ENCODE results near the gene UCHL5.
"Not testable (repeated sequence)": the region's sequence is repeated elsewhere in the genome, so short reads cannot be mapped to it uniquely, and the experiment has no call there.

UCHL5 gene

GRCh38 chr1:193011406-193011805, 47.8 kb downstream of the UCHL5 start:
- DNase-seq (ENCODE audit: low spot score): no peak

DNA sequence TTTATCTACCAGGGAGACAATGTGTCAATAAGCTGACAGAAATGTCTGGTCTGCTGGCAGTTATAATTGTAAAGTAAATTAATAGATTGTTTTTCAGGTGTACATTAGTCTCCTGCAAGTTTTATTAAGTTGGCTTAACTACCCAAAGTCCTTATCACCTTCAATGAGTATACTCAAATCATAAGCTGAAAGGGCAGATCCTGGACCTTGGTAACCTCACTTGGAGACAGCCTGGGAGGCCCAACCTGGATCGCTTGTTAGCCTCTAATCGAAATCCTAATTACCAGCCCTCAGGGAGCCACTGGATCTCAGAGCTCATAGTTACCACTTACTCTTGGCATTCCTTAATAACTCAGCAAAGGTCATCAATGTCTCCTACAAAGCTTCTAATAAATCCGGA, 49.7 kb downstream of the UCHL5 start:
- DNase-seq (ENCODE audit: low spot score): no peak

- no peak for DNase-seq (ENCODE audit: low spot score)
Measured at GRCh38 chr1:193005785-193006184, 53.4 kb downstream of the UCHL5 start.

DNA sequence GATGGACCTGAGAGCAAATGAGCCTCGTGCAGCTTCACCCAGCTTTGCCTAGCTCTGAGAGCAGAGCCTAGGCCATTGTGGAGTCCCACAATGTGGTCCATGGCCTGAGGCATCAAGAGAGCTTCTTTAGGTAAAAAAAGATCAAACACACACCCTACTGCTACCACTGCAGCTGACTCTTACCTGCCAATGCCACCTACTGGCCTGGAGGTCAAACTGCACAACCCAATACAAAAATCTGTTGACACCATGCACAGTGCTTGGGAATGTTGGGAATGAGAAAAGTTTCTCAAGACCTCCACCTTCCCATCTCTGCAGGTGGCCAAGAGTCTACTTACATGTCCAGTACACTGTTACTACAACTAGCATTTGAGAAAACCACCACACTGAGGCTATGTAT, 60.6 kb downstream of the UCHL5 start:
- no peak for DNase-seq (ENCODE audit: low spot score)

- no peak for DNase-seq (ENCODE audit: low spot score)
Measured at GRCh38 chr1:192994141-192994540, 65.0 kb downstream of the UCHL5 start.

GRCh38 chr1:192993426-192994085, 65.6 kb downstream of the UCHL5 start:
- no peak for DNase-seq (ENCODE audit: low spot score)

DNA sequence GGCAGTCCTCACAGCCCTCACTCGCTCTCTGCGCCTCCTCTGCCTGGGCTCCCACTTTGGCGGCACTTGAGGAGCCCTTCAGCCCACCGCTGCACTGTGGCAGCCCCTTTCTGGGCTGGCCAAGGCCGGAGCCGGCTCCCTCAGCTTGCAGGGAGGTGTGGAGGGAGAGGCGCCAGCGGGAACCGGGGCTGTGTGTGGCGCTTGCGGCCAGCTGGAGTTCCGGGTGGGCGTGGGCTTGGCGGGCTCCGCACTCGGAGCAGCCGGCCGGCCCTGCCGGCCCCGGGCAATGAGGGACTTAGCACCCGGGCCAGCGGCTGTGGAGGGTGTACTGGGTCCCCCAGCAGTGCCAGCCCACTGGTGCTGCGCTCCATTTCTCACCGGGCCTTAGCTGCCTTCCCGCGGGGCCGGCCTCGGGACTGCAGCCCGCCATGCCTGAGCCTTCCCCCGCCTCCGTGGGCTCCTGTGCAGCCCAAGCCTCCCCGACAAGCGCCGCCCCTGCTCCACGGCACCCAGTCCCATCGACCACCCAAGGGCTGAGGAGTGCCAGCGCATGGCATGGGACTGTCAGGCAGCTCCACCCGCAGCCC, 72.3 kb downstream of the UCHL5 start:
- DNase-seq (ENCODE audit: low spot score): not testable (repeated sequence)

DNA sequence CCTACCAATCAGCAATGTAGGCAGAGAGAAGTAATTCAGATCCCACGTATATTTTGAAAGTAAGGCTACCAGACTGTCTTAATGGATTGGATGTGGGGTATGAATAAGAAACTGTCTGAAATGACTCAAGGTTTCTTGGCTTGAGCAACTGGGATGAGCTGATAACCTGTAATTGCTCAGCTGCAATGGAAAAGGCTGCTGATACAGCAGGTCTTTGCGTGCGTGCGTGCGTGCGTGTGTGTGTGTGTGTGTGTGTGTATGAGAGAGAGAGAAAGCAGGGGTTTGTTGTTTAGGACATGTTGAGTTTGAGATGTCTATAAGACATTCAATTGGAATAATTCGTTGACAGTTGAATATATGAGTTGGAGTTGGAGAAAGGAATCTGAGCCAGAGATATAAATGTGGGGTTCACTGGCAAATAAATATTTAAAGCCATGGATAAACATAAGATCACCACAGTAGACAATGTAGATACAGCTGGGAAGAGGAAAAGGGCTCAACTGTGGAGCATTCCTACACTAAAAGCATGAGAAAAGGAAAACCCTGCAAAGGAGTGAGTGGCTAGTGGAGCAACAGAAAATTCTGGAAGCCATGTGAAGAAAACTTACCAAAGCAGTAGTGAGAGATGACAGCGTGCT, 72.9 kb downstream of the UCHL5 start:
- DNase-seq (ENCODE audit: low spot score): no peak

GRCh38 chr1:192984080-192984479, 75.1 kb downstream of the UCHL5 start:
- DNase-seq (ENCODE audit: low spot score): no peak

DNA sequence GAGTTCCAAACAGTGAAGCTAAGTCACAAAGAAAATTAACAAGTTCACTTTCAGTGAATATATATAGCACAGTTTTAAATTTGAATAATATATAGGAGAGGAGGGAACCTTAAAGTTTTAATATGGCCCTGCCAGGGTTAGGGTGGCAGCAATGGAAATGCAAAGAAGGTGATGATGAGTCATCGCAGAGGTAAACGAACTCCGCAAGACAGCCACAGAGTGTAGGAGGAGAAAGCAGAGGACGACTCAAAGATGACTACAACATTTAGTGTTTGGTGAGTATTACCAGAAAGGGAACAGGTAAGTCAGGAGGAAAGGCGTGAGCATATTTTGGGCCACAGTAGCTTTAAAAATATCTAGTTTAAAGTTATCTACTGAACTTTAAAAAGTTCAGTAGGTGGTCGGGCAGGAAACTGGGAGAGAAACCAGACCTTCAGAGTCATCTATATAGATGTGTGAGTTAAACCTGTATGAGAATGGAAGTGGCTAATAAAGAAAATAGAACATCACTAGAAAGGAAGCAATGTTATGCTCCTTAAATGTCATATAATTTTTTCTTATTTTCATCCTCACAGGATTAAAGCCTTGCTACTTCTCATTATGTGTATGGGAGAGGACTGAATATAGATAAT, 75.7 kb downstream of the UCHL5 start:
- DNase-seq (ENCODE audit: low spot score): no peak

DNA sequence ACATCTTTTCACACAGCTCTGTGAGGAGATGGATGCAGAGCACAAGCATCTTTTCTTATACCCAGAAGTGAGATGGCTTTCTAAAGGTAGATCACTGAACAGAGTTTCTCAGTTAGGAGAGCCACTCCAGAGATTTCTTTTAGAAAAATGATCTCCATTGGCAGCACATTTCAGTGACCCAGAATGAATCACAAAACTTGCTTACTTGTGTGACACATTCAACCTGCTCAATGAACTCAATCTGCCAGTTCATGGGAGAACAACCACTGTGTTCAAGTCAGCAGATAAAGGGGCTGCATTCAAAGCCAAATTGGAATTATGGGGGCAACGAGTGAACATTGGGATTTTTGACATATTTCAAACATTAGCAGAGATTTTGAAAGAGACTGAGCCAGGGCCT, 78.3 kb downstream of the UCHL5 start:
- DNase-seq (ENCODE audit: low spot score): no peak

DNA sequence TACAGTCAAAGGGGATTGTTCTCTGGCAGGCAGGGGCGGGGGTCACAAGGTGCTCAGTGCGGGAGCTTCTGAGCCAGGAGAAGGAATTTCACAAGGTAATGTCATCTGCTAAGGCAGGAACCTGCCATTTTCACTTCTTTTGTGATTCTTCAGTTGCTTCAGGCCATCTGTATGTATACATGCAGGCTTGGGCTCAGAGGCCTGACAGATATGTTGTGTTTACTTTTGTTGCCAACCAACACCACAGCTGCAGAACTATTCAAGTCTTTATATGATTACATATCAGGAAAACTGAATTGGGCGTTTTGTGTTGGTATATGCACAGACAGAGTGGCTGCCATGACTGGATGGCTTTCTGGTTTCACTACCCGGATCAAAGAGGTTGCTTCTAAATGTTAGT, 78.8 kb downstream of the UCHL5 start:
- not testable (repeated sequence) for DNase-seq (ENCODE audit: low spot score)

DNA sequence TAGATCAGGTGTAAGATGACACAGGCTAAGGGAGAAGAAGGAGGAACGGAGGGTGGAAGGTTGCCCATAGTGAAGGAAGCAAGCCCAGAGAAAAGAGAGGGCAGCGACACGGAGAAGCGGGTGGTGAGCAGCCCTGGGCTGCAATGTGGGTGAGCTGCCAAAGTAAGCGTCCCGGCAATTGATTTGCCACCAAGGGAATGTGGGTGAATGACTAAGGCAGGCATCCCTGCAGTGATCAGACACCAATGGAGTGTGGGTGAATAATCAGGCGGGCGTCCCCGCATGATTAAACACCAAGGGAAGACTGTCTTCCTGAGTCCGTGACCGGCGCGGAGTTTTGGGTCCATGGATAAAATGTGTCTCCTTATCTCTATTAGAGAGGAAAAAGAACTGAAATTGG, 79.6 kb downstream of the UCHL5 start:
- DNase-seq (ENCODE audit: low spot score): no peak

GRCh38 chr1:192978195-192978710, 80.9 kb downstream of the UCHL5 start:
- DNase-seq (ENCODE audit: low spot score): no peak

DNA sequence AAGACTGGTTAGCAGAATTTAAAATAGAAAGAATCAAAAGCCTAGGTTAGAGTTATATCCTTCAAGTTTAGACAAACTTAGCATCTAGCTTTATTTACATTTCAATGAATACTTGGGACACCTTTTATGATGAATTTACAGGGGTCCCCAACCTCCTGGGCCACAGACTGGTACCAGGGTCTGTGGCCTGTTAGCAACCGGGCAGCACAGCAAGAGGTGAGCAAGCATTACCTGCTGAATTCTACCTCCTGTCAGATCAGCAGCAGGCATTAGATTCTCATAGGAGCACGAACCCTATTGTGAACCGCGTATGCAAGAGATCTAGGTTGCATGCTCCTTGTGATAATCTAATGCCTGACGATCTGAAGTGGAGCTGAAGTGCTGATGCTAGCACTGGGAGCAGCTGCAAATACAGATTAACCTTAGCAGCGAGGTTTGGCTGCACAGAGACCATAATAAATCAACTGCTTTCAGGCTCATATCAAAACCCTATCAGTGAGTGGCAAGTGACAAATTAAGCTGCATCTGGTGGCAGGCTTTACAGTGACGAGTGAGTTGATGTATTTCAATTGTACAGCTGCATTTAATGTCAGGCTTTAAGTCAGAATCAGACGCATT, 82.0 kb downstream of the UCHL5 start:
- DNase-seq (ENCODE audit: low spot score): no peak

GRCh38 chr1:192976576-192976975, 82.6 kb downstream of the UCHL5 start:
- no peak for DNase-seq (ENCODE audit: low spot score)

DNA sequence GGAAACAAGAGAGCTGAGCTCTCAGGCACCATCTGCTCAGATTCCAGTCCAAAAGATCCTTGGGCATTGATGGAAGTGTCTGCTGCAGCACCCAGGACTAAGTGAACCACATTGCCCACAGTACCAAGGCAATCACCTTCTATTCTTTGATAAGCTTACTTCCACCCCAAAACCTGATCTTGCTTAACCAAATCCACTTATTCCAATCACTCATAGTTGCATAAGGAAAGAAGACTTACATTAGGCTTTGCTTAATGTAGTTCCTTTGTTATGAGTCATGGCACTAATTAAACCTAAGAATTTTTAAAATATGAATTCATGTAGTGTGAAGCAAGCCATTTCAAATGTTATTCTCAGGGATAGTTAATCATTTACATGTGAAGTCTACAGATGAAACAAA, 84.5 kb downstream of the UCHL5 start:
- no peak for DNase-seq (ENCODE audit: low spot score)

- no peak for DNase-seq (ENCODE audit: low spot score)
Measured at GRCh38 chr1:192973988-192974387, 85.2 kb downstream of the UCHL5 start.

DNA sequence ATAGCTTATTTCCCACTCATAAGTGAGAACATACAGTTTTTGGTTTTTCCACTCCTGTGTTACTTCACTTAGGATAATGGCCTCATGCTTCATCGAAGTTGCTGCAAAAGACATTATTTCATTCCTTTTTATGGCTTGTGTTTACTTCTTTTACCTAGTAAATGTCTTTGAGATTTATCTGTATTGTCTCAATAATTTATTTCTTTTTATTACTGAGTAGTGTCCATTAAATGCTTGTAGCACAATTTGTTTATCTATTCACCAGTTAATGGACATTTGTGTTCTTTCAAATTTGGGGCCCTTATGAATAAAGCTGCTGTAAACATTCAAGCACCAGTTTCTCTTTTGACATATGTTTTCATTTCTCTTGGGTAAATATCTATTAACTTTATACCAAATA, 86.0 kb downstream of the UCHL5 start:
- DNase-seq (ENCODE audit: low spot score): no peak

DNA sequence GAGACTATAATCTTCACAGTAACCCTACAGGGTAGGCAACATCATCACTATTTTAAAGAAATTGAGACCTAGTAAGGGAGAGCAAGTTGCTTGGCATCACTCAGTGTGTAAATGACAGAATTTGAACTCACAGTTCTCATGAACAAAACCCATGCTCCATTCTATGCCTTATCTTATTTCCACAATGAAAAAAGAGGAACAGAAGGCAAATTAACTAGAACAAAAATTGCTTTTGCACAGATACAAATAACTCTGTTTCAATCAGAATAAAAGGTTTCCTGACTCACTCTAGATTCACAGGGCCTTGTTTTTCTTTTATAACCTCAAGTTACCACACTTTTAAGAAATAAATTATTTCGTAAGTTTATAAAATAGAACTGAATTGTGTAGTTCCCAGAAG, 90.1 kb downstream of the UCHL5 start:
- no peak for DNase-seq (ENCODE audit: low spot score)

DNA sequence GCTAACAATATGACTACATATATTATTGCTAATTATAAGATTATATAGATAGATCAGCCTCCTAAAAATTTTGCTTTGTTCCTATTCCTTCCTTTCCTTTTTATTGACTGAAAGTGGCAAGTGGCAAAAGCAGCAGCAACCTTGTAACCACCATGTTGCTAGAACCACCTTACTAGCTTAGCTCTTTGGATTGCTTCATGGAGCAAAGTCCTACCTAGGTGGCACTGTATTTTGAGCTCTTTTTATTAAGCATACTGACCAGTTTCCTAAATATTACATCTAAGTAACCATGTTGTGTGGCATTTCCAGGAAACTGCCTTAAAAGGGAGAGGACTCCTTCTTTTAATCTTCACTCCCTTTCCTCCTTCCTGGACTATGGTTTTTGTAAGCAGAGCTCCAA, 90.8 kb downstream of the UCHL5 start:
- DNase-seq (ENCODE audit: low spot score): no peak

- DNase-seq (ENCODE audit: low spot score): no peak
Measured at GRCh38 chr1:192967901-192968300, 91.3 kb downstream of the UCHL5 start.

All from putamen (tissue), 1 donor.